Measurements from ENCODE around the gene GYS2. TPM values are rescaled to one million over a fixed set of nuclear protein-coding genes. Genes with fewer than 3 reads are reported as not detected.

The GYS2 gene
- total RNA-seq, 1 donor from 2014 or later: not detected

DNA sequence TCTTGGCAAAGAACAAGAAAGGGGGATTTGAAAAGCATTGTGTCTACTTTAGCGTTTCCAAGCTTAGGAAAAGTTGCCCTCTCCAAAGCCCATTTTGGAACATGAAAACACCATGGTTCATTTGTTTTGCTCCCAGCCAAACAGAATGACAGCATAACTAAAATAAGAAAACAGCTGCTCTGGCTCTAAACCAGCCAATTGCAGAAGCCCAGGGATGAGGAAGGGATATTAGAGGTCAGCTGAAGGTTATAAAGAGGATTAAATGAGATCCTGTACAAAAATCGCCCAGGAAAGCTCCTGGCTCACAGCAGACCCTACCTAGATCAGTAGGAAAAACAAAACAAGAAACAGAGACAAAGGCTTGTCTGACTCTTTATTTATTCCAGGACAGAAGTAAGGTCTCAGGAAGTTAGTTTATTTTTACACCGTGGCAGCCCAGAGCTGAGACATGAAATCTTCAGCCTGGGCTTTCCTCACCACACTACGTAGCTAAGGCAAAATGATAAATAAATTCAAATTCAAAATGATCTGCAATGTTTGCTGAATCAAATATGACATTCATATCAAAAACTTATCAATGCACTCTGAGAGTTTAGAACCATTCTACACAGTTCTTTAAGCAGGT lies 52.7 kb downstream of the GYS2 start:
- DNase-seq (no peak), ATAC-seq (peak in 1 of 2 donors; percentile 26)
- Histone ChIP-seq H3K4me1 (no peaks in the 10 kb centered on the region), H3K9me3 (no peaks in the 10 kb centered on the region), H3K27me3 (ENCODE audit: low read depth) (no peaks in the 10 kb centered on the region), H3K36me3 (no peaks in the 10 kb centered on the region), H3K4me3 (no peak overlapping the region), H3K27ac (peak overlapping the region; percentile 60)
- TF ChIP-seq, protein P1, sequence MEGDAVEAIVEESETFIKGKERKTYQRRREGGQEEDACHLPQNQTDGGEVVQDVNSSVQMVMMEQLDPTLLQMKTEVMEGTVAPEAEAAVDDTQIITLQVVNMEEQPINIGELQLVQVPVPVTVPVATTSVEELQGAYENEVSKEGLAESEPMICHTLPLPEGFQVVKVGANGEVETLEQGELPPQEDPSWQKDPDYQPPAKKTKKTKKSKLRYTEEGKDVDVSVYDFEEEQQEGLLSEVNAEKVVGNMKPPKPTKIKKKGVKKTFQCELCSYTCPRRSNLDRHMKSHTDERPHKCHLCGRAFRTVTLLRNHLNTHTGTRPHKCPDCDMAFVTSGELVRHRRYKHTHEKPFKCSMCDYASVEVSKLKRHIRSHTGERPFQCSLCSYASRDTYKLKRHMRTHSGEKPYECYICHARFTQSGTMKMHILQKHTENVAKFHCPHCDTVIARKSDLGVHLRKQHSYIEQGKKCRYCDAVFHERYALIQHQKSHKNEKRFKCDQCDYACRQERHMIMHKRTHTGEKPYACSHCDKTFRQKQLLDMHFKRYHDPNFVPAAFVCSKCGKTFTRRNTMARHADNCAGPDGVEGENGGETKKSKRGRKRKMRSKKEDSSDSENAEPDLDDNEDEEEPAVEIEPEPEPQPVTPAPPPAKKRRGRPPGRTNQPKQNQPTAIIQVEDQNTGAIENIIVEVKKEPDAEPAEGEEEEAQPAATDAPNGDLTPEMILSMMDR (IDR thresholded peaks at IDR 0.05): no peak
- intact Hi-C loops (cut with DNase I): no loop called here

- Histone ChIP-seq H3K27me3 (ENCODE audit: low read depth) (no peaks in the 10 kb centered on the region), H3K4me3 (no peak overlapping the region), H3K9me3 (no peaks in the 10 kb centered on the region), H3K36me3 (no peaks in the 10 kb centered on the region), H3K4me1 (no peaks in the 10 kb centered on the region), H3K27ac (no peak overlapping the region)
- intact Hi-C loops (cut with DNase I): no loop called here
- no peak for ATAC-seq
- DNase-seq: no peak
- TF ChIP-seq, protein P1 (IDR thresholded peaks at IDR 0.05): no peak
These were observed 57.2 kb downstream of the GYS2 start for GRCh38 chr12:21547437-21547836.

DNA sequence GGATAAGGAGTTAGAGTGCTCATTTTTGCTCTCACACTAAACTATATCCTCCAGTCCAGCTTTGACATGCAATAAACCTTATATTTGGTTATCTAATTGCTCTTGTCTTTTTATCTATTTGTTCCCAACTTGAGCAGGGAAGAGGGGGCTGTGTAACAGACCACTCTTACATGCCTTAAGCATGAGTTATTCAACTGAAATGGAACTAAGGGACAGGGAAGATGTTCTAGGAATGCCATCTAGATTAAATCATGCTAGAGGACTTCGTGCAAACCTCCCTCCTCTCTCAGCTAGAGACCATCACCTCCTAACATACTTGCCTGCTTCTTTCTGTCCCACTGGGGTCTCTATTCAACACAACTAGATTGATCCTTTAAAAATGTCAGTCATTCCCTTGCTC lies 57.9 kb downstream of the GYS2 start:
- Histone ChIP-seq H3K36me3 (no peaks in the 10 kb centered on the region), H3K27me3 (ENCODE audit: low read depth) (no peaks in the 10 kb centered on the region), H3K4me1 (no peaks in the 10 kb centered on the region), H3K4me3 (no peak overlapping the region), H3K9me3 (no peaks in the 10 kb centered on the region), H3K27ac (no peak overlapping the region)
- TF ChIP-seq, protein P1 (IDR thresholded peaks at IDR 0.05): no peak
- ATAC-seq (no peak), DNase-seq (no peak)
- intact Hi-C loops (cut with DNase I): no loop called here

DNA sequence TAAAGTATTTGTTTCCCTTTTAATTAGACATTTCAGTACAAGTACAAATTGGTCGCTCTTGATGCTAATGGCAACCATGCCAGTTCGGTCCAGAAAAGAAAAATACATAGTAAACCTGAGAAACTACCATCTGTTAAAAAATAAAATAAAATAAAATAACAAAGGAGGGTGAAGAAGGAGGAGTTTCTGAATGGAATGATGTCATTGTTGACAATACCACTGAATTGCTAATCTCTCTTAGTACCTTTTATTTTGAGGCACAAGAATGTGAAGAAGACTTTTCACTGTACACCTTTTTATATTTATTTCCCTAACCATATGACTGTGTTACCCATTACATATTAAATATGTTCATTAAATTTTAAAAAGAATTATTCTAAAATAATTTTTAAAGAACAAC lies 59.1 kb downstream of the GYS2 start:
- intact Hi-C loops (cut with DNase I): no loop called here
- H3K27me3 ChIP-seq (ENCODE audit: low read depth): no peaks in the 10 kb centered on the region
- no peaks in the 10 kb centered on the region for H3K36me3 ChIP-seq
- no peak overlapping the region for H3K27ac ChIP-seq
- no peak overlapping the region for H3K4me3 ChIP-seq
- H3K4me1 ChIP-seq: no peaks in the 10 kb centered on the region
- H3K9me3 ChIP-seq: no peaks in the 10 kb centered on the region
- ATAC-seq: no peak
- TF ChIP-seq, protein P1 (IDR thresholded peaks at IDR 0.05): no peak
- no peak for DNase-seq

DNA sequence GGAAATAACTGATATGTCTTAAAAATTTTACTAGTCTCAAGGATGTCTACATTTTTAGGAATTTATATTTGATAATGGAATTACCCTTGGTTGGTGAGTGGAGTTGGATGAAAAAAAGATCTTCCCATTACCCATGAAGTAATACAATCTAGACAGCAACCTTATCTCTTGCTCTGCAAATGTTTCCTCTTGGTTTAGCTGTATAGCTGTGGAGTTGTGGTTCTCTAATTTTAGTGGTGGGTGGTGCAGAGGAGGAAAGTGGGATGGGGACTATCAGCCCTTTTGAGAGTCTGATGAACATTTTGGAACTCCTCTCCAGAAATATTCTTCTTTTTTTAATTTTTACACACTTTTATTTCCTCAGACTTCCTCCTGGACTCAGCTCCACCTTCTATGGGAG lies 61.5 kb downstream of the GYS2 start:
- intact Hi-C loops (cut with DNase I): no loop called here
- Histone ChIP-seq H3K36me3 (no peaks in the 10 kb centered on the region), H3K27ac (no peak overlapping the region), H3K4me1 (no peaks in the 10 kb centered on the region), H3K27me3 (ENCODE audit: low read depth) (no peaks in the 10 kb centered on the region), H3K9me3 (no peaks in the 10 kb centered on the region), H3K4me3 (no peak overlapping the region)
- ATAC-seq (no peak), DNase-seq (no peak)
- TF ChIP-seq, protein P1 (IDR thresholded peaks at IDR 0.05): no peak
